Right ventricle myocardium inferior (tissue), 1 donor: ENCODE data around the gene JPH4. TPM values are rescaled to one million over a fixed set of nuclear protein-coding genes. Genes with fewer than 3 reads are reported as not detected.

Source experiments
- ATAC-seq: fragments of 200-7000 bp; cut with Tn5 transposase; one replicate; pipeline ENCODE4 v1.9.1; 2020; ENCODE audit warnings: mild to moderate bottlenecking, moderate library complexity
- DNase-seq: peaks from one replicate; pipeline ENCODE4 v3.0.0; 2021; ENCODE audit errors: missing footprints
- intact Hi-C: fragments of 100-400 bp; cut with DNase I; formaldehyde crosslinking; loops from one replicate; pipeline ENCODE4 v1.11.0; 2022
- total RNA-seq: library from RNA; stranded (reverse); fragmentation: NEBNext Ultra II Directional; extraction: Animal tissue kit (Norgen Biotek cat#: 25700); gene quantifications from one replicate; pipeline ENCODE4 v1.2.1, GENCODE V29; 2021
- donor health status: DM: no; HTN: yes; CAD: no; lungs with severe emphysema.

JPH4 gene
- total RNA-seq, 1 donor from 2014 or later, result 0.24 TPM

DNA sequence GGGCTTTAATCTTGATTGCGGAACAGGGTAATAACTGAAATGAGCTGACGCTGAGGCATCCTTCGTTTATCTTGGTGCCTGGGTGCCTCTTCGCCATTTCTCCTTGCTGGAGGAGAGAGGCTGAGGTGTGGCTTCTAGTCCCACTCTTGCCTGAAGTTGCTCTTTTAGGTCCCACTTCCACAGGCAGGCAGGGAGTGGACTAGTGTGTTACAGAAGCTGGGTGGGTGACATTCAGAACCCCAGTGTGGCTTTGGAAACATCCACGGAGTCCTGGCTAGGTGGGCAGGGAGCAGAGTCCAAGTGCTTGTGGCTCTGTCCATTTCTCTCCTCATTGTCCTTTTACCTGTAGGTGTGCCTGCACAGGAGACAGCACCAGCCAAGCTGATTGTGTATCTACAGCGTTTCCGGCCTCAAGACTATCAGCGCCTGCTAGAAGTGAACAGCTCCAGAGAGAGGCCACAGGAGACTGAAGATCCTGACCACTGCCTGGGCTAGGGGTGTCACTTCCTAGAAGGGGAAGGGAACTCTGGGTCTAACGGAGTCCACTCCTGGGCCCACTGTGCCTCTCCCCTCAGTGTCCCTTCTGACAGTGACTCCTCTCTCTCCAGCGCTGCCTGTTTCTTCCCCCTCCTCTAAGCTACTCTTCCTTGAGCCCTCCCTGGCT, 20.1 kb downstream of the JPH4 start:
- DNase-seq, result no peak
- no peak for ATAC-seq
- intact Hi-C loops, result loop anchor here (5.0 kb wide), 1 partner anchor 236 kb away; the partner anchor contains the start of gene PABPN1

DNA sequence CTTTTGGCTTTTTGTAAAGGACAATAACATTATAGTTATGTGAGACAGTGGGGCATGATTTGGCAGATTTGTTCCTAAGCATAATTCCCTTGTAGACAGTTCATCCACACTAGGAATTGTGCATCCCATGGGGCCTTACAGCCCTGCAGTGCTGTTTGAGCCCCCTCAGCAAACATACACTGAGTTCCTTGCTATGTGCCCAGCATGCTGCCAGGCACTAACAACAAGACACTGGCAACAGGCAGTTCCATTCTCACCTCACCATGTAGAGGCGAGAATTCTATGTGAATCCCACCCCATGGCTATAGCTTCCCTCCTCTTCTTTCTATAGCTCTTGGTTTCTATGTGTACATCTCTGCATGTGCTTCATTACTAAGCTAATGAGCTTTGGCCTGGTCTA, 20.6 kb downstream of the JPH4 start:
- no peak for DNase-seq
- ATAC-seq, result no peak
- intact Hi-C loops, result loop anchor here (5.0 kb wide), 1 partner anchor 236 kb away; the partner anchor contains the start of gene PABPN1

DNA sequence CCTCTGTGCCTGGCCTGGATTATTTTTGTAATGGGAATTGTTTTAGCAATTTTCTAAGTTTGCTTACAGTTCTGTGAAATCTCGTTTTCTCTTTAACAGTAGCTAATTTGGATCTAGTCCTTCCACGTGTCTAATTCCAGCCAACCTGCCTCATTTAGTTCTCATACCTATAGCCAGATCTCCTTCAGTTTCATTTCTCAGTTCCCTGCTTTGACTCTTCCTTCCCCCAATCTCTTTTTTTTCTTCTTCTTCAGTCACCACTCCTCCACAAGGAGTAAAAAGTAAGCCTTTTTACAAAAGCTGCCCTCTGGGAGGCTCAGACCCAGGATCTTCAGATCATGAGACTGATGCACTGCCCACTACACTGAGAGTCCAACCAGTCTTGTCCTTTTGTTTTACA, 21.1 kb downstream of the JPH4 start:
- intact Hi-C loops, result loop anchor here (5.0 kb wide), 1 partner anchor 235 kb away; the partner anchor contains the start of gene PABPN1

DNA sequence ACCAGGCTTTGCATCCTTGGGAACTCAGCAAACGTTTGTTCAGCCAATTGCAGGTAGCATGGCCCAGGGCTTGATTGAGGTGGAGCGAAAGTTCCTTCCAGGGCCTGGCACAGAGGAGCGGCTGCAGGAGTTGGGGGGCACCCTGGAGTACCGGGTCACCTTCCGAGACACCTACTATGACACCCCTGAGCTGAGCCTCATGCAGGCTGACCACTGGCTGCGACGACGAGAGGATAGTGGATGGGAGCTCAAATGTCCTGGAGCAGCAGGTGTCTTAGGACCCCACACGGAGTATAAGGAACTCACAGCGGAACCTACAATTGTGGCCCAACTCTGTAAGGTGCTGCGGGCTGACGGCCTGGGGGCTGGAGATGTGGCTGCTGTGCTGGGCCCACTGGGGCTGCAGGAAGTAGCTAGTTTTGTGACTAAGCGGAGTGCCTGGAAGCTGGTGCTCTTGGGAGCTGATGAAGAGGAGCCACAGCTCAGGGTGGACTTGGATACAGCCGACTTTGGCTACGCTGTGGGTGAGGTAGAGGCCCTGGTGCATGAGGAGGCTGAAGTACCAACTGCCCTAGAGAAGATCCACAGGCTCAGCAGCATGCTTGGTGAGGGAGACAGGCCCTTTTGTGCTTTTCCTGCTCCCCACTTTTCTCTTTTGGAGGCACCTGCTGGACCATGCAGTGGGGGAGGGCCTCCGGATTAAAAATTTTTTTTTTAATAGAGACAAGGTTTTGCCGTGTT, 21.7 kb downstream of the JPH4 start:
- intact Hi-C loops, result loop anchor here (5.0 kb wide), 1 partner anchor 235 kb away; the partner anchor contains the start of gene PABPN1

More for the DNA sequence above, 21.1 kb downstream of the JPH4 start:
- DNase-seq, result no peak
- ATAC-seq, result no peak

DNA sequence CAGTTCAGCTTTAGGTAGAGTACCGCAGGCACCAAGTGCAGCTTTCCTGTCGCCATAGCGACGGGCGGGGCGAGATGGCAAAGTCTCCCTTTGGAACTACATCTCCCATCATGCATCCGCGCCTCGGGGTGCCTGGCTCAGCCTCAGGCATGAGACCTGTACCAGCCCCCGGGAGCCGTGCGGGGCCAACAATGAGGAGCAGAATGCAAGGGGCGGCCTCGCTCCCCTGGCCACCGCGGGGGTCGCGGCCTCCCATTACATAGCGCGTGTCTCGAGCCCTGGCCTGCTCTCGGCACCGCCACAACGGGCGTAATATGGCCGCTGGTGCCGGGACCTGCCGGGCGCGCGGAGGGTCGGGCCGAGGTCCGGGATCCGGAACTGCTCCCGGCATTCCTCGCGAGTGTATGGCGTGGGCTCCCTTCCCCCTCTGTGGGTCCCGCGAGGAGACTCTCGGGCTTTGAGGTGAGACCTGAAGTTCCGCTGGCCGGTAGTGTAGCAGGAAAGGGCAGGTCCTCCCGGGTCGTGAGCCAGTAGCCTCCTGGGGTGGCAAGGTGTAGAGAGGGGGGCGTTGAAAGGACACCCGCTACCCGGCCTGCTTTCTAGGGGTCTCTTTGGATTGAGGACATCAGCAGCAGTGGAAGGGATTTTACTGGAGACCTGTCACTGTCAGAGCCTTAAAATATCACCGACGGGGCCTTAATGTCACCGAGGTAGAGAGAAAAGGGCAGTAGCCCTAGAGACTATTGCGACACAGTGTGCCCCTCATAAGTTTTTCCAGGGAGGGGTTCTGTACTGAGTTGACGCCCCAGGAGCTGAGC, 22.5 kb downstream of the JPH4 start, which contains the start of gene THTPA:
TSS of gene THTPA (plus strand) at position 390 of the 818 bp plus-strand sequence. CDS start 487 bp downstream, outside the sequence.
- peak; percentile 96 for ATAC-seq
- intact Hi-C loops, result loop anchor here (5.0 kb wide), 1 partner anchor 234 kb away; the partner anchor contains the start of gene PABPN1

More for the DNA sequence above, 21.7 kb downstream of the JPH4 start:
- DNase-seq, result no peak
- no peak for ATAC-seq

DNA sequence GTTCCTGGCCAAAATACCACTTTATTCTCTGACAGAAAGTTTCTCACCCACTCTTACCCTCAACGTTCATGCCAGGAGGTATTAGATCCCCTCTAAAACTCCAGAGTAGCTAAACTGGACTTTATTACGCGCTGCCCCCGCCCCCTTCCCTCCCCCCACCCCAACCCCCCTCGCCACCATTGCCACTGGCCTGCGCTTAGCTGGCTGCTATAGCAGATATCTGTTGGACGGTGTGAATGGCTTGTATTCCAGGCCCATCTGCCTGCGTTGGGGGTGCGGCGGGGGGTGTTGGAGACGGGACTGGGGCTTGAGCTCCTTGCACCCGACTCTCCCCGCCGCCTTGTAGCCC, 23.1 kb downstream of the JPH4 start:
- ATAC-seq (no peak), DNase-seq (no peak)
- intact Hi-C loops, result loop anchor here (5.0 kb wide), 1 partner anchor 233 kb away; the partner anchor contains the start of gene PABPN1

More for the DNA sequence above, 22.5 kb downstream of the JPH4 start, which contains the start of gene THTPA:
- DNase-seq, result peak; percentile 98

DNA sequence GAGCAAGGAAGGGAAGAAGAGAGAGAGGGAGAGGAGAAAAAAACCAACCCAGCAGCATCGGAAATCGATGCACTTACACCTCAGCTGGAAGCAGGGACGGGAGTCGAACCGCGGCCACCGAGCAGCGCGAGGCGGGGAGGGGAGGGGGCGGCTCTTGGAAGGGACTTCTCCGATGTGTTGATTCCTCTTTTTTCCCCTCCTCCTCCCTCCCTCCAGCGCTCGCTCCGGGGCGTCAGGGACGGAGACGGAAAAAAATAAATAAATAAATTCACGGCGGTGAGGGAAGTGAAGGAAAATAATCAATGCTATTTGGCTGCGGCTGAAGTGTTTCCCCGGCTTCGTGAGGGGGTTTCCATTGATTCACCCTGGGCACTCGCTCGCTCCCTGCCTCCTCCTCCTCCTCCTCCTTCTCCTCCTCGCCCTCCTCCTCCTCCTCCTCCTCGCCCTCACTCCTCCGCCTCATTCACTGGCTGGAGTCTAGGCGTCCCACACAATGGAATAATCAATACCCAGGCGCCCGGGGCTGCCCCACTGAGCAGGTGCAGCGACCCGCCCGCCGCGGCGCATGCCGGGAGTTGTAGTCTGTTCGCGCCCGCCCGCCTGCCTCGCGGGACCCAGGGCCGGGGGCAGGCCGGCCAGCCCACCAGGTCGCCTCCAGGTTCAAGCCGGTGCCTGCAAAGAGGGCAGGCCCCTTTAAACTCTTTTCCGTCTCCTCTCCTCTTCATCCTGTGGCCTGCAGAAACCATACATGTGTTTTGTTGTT, 27.1 kb downstream of the JPH4 start, which contains the start of gene ZFHX2:
TSS of gene ZFHX2 (minus strand) at position 500 of the 763 bp plus-strand sequence. CDS start 16,440 bp downstream, outside the sequence.
- intact Hi-C loops, result no loop called here
- peak; percentile 94 for DNase-seq
- ATAC-seq, result peak; percentile 68

DNA sequence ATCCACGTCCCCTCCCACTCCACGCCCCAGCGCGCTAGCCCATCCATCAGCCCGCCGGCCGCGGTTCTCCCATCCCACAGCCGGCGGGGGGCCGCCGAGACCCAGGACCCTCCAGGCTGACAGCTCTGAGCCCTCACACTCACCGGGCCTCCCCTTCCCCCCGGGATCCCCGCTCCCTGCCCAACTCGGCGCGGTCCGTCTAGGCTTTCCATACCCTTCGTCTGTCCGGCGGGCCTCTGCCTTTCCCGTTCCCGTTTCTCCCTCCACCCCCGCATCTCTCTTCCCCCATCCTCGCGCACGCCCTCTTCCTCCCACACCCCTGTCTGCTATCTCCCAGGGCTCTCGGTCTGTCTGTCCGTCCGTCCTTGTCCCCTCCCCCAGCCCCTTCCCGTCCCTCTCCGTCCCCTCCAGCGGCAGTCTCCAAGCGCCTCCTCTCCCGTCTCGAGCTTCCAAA, 27.8 kb downstream of the JPH4 start:
- ATAC-seq, result peak; percentile 10
- DNase-seq, result no peak
- intact Hi-C loops, result no loop called here

DNA sequence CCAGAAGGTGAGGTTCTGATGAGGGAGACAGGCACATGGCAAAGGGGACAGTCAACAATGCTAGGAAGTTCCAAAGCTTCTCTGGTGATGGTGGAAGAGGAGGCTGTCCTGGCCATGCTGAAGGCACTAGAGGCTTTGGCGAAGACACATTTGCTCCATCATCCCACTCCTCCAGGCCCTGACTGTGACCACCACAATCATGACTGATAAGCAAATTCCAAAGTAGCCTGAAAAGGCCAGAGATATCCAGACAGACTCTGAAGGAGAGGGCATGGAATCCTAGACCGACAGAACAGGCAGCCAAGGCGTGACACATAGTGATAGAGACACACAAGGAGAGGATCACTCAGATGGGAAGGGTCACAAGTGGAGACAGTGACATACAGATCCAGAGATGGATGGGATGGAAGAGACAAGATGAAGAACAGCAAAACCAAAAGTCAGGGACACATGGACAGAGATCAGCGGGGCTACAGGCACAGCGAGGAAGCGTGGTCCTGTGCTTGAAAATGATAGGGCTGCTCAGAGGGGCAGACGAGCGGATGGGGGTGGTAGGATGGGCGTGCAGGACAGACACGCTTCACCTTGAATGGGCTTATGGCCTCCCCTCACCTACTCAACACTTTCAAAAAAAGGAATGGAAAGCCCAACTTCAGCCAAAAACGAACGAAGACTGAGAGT, 28.3 kb downstream of the JPH4 start:
- ATAC-seq (no peak), DNase-seq (no peak)
- intact Hi-C loops, result no loop called here

DNA sequence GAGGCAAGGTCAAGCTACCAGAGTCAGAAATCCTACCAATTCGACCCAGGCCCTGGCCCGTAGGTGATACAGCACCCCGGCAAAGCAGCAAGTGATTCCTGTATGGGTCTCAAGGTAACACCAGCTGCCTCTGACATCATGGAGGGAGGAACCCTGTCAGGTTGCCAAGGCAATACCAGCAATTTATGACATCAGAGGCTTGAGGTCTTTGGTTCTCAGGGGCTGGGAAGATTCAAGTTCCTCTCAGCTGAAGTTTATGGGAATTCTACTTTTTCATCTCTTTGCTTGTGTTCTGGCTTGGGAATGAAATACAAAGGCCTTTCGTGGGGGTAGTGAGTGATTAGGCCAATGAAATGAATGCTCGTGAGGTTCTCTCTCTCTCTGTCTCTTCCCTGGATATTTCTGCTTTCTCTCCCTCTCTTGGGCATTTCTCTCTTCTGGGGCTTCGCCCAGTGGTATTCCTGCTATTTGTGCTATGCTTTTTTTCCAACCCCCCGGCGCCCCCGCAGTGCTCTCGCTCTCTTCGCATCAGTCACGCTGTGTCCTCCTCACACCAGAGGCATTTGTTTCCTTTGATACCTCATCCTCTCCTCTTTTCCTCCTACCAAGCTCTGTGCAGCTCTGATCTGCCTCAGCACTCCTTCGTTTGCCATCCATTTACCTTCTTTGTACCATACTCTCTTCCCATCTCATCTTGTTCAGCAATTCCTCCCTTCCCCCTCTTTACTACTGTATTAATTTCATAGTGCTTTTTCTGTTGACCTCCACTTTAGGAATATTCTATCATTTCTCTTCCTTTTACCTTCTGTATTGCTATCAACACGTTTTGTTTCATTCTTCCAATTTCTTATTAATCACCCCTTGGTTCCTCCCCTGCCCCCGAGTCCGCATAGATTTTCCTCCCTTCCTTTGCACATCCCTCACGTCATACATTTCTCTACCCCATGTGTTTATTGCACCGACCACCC, 30.0 kb downstream of the JPH4 start:
- DNase-seq (no peak), ATAC-seq (no peak)
- intact Hi-C loops, result no loop called here

DNA sequence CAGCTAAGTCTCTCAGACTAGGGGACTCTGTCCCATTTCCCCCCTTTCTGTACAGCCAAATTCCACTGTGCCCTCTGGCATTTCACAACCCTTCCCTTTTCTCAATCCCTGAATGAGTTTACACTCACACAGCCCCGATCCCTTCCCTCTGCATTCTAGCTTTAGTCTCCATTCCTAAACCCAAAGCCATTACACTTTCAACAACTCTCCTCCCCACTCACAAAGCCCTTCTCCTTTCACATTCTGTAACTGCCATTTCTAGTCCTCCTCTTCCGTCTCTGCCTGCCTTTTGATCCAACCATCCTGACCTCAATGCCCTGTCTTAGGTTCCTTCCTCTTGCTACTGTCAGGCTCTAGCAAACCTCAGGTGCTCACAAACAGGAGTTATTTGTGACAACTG, 30.7 kb downstream of the JPH4 start:
- DNase-seq (no peak), ATAC-seq (no peak)
- intact Hi-C loops, result no loop called here

DNA sequence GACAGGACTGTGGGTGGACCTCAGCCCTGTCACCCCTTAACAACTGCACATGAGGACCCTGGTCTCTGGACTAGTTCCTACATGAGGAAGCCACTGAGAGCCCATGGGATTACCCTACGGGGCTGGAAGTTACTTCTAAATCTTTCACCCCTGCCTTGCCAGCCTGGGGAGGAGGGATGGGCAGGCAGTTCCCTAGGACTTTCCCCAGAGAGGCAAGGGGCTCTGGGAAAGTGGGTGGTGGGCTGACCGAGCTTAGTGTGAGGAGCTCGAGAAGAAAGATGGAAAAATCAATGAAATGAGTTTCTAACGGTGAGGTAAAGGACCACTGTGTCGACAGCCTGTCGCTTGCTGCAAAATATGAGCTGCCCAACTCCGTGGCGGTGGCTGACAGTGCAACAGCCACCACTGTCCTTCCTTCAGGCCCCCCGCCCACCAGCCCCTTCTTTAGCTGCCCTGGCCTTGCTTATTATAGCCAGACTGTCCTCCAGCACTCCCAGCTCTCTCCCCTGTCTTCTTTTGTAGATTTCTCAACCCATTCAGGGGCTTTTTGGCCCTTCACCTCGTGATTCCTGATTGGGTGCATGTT, 32.0 kb downstream of the JPH4 start:
- intact Hi-C loops, result no loop called here
- no peak for ATAC-seq
- peak; percentile 55 for DNase-seq

DNA sequence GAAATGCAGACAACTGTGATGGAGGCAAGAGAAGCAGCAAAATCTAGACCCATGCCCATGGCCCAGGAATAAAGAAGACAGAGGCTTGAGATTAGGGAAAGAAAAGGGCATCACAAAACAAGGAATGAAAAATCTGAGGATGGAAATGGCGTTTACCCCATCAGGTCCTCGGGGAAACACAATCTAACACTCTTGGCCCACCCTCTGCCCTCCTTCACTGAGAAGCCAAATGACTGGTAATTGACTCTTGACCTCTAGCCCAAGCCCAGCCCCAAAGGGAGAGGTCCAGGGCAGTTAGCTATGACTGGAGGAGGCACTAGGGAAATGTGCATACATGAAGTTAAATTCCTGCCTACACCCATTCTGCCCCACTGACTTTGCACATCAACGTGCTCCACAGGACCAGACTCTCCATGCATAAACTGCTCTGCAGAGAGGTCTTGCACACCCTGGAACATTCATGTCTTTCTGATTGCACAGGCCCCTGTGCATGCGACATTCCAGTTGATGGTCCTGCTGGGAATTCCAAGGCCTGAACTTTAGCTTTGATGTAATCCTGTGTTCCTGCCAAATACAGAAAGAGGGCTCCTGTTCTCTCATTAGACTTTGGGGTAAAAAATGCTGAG, 32.7 kb downstream of the JPH4 start:
- DNase-seq (no peak), ATAC-seq (no peak)
- intact Hi-C loops, result no loop called here

DNA sequence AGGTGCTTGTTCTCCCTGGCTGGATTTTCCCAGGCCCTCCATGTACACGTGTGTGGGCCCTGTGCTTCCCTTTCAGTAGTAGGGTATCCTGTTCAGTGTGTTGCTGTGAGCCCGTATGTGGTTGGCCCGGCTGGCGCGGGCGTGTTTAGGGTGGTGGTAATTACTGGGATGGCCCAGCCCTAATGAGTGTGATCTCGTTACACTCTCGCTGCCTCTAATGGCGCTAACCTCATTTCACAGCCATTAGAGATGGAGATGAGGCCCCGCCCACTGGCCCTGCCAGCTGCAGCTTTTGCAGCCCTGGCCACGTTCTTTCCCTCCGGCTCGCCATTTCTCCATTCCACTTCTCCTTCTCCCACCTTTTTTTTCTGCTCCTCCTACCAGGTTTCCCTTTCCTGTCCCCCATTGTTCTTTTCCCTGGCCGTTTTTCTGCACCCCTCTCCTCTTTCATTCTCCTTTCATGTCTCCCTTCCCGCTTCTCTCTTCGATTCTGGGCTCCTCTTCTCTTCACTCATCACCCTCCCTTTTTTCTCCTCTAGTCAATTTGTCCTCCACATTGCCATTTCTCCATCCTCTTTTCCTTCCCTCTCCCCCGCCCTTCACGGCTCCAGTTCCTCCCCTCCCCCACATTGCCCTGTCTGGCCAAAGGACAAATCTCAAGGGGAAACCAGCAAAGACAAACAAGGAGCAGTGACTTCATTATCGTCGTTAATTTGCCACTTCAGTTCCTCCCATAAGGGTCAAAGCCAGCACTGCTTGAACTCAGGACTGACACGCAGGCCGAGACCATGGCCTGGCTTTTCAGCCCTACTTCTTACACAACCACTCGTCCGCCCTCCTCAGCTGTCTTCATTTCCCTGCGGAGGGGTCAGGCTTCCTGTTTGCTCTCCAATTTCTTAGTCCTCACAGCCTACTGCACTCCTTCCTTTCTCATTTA, 33.8 kb downstream of the JPH4 start:
- intact Hi-C loops, result no loop called here
- DNase-seq, result peak; percentile 83
- peak; percentile 95 for ATAC-seq

DNA sequence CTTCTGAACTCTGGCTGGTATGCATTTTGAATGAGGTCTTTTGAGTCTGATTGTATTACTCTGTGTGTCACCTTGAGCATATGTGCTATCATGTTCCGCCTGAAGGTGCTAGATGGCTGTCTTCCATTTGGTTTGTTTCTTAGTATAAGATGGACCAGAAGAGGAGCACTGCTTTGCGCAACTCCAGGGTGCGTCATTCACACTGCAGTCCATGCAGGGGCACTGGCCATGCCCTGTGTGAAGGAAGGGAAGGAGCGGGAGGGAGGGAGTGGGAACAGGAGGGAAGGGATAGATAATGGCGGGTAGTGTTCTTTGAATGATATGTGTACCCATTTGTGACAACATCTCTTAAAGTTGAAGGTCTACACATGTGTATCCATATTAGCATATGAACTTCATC, 35.2 kb downstream of the JPH4 start:
- DNase-seq (no peak), ATAC-seq (no peak)
- intact Hi-C loops, result no loop called here
